ENCODE data around the gene SHTN1. TPM values are rescaled to one million over a fixed set of nuclear protein-coding genes. Genes with fewer than 3 reads are reported as not detected.

SHTN1 gene
- total and polyA plus RNA-seq, 10 of the 15 experiments (the other 5 are each of a cell fraction or from before 2014, with no cell fraction given), result 0.79 to 4.0 (median 2.0) TPM

DNA sequence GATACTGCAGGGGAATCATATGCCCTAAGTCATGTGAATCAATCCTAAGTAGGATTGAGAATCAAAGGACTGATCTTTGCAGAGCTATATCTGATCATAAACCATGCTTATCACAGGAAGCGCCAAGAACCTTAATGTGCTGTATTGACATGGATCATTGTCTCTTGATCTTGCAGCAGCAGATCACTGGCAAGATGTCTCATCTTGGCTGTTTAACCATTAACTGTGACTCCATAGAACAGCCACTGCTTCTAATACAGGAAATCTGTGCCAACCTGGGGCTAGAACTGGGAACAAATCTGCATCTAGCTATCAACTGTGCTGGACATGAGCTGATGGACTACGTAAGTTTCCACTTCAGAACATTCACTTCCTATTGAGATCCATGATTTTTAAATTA is 134.0 kb downstream of the SHTN1 start (continued):
- no peak for TF ChIP-seq ELK1 (IDR thresholded peaks at IDR 0.05; ENCODE audit: low read depth, low read length)
- no peak for TF ChIP-seq CBFB (IDR thresholded peaks at IDR 0.05; ENCODE audit: low read depth)
- TF ChIP-seq STAT3 (IDR thresholded peaks at IDR 0.05; ENCODE audit: low read depth, low read length), result no peak

DNA sequence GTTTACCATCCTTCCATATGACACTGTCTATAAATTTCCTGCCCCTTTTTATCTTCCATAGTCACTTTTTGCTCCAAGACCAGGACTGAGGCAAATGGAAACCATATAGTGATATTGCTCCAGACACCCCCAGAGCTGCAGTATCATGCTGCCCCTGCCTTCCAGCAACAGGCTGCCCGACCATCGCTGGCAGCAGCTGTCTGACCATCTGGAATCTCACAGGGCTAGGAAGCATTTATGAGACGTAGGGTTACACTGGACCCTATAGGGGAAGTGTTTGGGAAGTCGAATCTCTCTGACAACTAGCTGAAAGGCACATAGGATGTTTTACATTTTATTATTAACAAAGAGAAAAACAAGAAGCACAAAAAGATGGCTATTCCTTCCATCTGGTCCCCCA is 136.3 kb downstream of the SHTN1 start:
- no peaks in the 10 kb centered on the region; a peak in 2 of 4 replicates for H3K27me3 ChIP-seq (replicated peaks in 1 of 2; ENCODE audit: control insufficient read depth in 2 of 2, insufficient read depth in 2 of 2, low read length in 1 of 2)
- SMC1A ChIA-PET (ENCODE audit: uncharacterized antibody, unreplicated experiment), result no interaction called here
- no peaks in the 10 kb centered on the region for H3K9me3 ChIP-seq (replicated peaks; ENCODE audit: control insufficient read depth, insufficient read depth, low read length)
- in situ Hi-C loops (cut with MboI), result no loop called here
- H3K4me1 ChIP-seq (ENCODE audit: control insufficient read depth, insufficient read depth, low read length), result no peaks in the 10 kb centered on the region
- intact Hi-C loops (cut with micrococcal nuclease; ENCODE audit: unreplicated experiment), result no loop called here
- H3K27ac ChIP-seq (ENCODE audit: control insufficient read depth, insufficient read depth), result no peak overlapping the region
- RAD21 ChIA-PET (ENCODE audit: unreplicated experiment), result no interaction called here
- no peak for TF ChIP-seq YBX1 (IDR thresholded peaks at IDR 0.05)
- TF ChIP-seq SMARCA5 (IDR thresholded peaks at IDR 0.05), result no peak
- TF ChIP-seq SPI1 (IDR thresholded peaks at IDR 0.05; ENCODE audit: borderline replicate concordance, insufficient read depth, low read depth, low read length), result no peak
- no peak for TF ChIP-seq NR2F1 (conservative IDR thresholded peaks at IDR 0.05)
- no peak for TF ChIP-seq PML (IDR thresholded peaks at IDR 0.05; ENCODE audit: low read length)
- TF ChIP-seq KAT2A (conservative IDR thresholded peaks at IDR 0.05; ENCODE audit: control insufficient read depth, low read depth, low read length), result no peak
- no peak for TF ChIP-seq NR2C2 (IDR thresholded peaks at IDR 0.05; ENCODE audit: borderline replicate concordance, control insufficient read depth, insufficient read length, low read depth)
- no peak for TF ChIP-seq ZNF217 (IDR thresholded peaks at IDR 0.05)
- TF ChIP-seq POU2F2 (IDR thresholded peaks at IDR 0.05; ENCODE audit: borderline replicate concordance, low read depth, low read length), result no peak
- no peak for TF ChIP-seq EP300 (IDR thresholded peaks at IDR 0.05; ENCODE audit: borderline replicate concordance in 1 of 2, control insufficient read depth in 1 of 2, low read depth in 2 of 2, low read length in 2 of 2)
- no peaks in the 10 kb centered on the region for H3K79me2 ChIP-seq (ENCODE audit: control insufficient read depth, insufficient read depth, low read length)
- no peak overlapping the region for H3K4me2 ChIP-seq (ENCODE audit: control insufficient read depth, insufficient read depth)
- BruUV-seq (replicated peaks), result no TSS peak
- WGBS (ENCODE audit: insufficient coverage, insufficient replicate concordance, low lambda C conversion rate, missing lambda C conversion rate), result 0% methylated on average over 4 of the region's 4 CpGs
- no peak overlapping the region for H2AFZ ChIP-seq (ENCODE audit: control insufficient read depth, low read depth, low read length)
- no peak for DNase-seq (ENCODE audit: low read depth, low spot score)
- FAIRE-seq, result no peak
- no peaks in the 10 kb centered on the region for H4K20me1 ChIP-seq (ENCODE audit: control insufficient read depth, insufficient read depth)
- POLR2A ChIA-PET, result no interaction called here
- H3K36me3 ChIP-seq (ENCODE audit: control insufficient read depth in 2 of 2, insufficient read depth in 2 of 2, low read length in 1 of 2), result no peaks in the 10 kb centered on the region
- no peak for ATAC-seq
- no peak overlapping the region for H3K9ac ChIP-seq (ENCODE audit: control insufficient read depth, insufficient read depth, low read length)
- CTCF ChIA-PET, result interaction anchor here (0.6 kb wide), 1 partner anchor 60 kb away, joined by 3 read pairs; no protein-coding TSS in a partner anchor
- no peak overlapping the region for H3K4me3 ChIP-seq

All from GM12878 (cell line).